Ureter (tissue), 1 donor: Measurements from ENCODE around the gene NEB. TPM values are rescaled to one million over a fixed set of nuclear protein-coding genes. Genes with fewer than 3 reads are reported as not detected.

Experiments used
- DNase-seq: peaks from one replicate; pipeline ENCODE4 v3.0.0-alpha.2; 2020; ENCODE audit warnings: low spot score
- total RNA-seq: library from RNA; stranded (reverse); gene quantifications from one replicate; pipeline ENCODE4 v1.2.4, GENCODE V29; 2023
- donor health status: DM: yes; HTN: yes; CAD: no.

Gene NEB
- total RNA-seq, 1 donor from 2014 or later, result 2.5 TPM

- no peak for DNase-seq
Observed at GRCh38 chr2:151556121-151556520, 178.2 kb downstream of the NEB start.

DNA sequence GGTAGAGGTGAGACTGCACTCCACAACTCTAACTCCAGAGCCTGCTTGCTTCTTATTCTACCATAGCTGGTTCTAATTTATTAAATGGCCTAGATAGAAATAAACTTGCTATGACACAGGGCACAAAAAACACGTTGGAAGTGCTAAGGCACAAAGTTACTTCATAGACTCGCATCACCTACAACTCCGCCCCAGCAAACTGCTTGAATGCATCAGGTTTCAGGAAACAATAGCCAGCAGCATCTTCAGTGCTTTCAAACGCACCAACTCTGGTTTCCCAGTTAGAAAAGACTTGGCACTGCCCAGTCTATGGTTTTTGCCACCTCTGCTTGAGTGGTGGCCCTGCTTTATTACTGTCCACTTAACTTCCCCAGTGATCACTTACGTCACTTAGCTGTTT, 182.0 kb downstream of the NEB start:
- DNase-seq, result no peak

GRCh38 chr2:151551556-151551955, 182.7 kb downstream of the NEB start:
- DNase-seq, result no peak

GRCh38 chr2:151549191-151549590, 185.1 kb downstream of the NEB start:
- no peak for DNase-seq

DNA sequence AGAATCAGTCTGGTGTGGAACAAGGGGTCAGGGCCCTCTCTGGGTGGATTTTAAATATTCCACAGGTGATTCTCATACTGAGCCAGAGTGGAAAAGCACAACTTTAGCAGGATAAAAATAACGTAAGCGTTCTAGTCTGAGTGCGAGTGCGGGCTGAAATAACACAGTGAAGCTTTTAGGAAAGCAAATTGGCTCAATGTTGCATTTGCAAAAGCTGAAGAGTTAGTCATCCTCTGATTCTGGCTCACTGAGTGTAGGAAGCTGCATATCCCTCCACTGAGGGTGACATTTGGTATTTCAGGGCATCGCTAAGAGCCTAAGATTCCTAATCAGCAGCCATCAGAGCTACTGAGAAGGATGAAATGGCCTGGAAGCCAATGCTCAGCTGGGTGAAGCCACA, 189.8 kb downstream of the NEB start:
- DNase-seq, result no peak

DNA sequence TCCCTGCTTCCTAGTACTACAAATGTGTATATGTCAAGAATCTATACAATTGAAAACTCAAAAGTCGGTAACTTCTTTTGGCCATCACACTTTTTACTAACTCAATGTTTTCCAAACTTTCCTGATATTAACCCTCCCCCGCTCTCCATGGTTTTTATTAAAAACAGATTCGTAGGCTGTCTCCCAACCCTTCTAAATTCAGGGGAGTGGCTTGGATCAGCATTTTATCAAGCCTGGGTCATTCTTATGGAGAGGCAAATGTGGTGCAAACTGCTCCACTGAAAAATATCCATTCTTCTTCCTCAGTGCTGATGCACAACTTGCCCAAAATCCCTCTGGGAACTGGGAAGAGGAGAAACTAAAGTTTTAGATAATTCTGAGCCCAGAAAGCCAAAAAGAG, 190.4 kb downstream of the NEB start:
- DNase-seq, result no peak

- no peak for DNase-seq
Observed at GRCh38 chr2:151534001-151534400, 200.3 kb downstream of the NEB start.

DNA sequence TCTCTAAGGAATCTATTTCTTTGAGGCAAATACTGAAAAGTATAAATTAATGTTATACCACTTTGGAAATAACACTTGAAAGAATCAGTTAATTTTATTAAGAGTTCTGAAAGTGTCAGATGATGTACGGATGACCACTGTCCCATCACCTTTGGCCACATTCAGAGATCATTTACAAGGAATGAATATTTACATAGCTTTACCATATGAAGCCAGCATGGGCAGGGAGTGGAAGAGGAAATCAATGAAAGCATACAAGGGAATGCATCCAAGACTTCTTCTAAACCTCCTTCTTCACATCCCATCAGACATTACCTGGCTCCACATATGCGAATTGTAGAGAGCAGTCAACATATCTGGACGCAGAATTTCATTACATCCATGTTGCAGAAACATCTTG, 201.1 kb downstream of the NEB start:
- no peak for DNase-seq

DNA sequence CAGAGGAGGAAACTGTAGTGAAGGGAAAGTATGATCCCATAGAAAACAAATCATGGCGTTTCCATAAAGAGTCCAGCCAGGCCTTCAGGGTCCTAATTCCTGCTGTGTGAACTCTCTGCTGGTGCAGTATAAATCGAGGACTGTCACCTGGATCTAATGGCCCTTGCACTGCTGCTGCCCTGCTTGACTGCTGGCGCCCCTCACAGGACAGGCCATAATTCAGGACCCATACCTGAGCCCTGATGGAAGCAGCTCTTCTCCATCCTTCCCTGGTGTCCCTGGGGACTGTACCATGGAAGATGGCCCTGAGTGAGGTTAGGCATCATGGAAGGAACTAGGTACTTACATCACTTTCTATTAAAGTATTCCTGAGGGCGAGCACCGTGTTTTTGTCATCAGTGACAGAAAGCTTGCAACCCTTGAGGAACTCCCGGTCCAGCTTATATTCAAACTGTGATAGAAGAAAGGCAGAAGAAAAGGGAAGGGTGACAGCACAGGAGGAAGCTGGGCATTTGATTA, 207.6 kb downstream of the NEB start:
- no peak for DNase-seq

DNA sequence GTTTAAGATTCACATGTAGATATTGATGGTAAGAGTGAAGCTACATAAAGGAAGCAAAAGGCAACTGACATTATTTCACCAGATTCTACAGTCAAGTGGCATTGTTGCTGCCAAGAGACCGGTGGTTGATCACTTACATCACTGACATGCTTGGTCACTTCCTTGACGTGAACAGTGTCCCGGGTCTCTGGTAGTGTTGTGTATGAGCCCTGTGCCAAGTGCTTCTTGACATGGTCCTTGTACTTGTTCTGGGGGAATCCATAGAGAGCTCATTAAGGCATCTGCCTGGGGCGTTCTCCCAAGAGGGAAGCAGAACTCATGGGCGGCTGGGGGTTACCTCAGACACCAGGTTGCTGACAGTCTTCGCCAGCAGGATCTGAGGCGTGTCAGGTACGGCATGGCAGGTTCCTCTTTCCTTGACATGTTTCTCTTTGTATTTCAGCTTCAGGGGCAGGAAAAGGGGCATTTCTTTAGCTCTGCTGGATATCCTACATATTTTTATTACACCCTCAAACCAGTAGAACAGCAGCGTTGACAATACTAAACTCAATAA, 208.4 kb downstream of the NEB start:
- no peak for DNase-seq

DNA sequence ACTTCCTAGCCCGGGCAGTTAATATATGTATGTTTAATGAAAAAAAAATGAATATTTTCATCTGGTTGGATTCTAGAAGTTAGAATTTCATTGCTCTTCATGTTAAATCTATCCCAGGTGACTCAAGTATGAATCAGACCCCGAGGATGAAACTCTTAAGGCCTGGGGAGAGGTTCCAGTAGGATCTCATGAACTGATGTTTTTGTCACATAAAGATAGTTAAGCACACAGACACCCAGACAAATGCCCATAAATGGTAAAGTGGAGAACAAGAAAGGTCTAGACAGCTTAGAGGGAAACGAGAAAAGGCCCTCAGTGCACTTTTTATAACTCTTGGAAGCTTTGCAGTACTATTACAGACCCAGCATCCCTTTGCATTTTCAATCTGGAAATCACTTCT, 210.4 kb downstream of the NEB start:
- DNase-seq, result no peak

- no peak for DNase-seq
Observed at GRCh38 chr2:151522556-151522955, 211.7 kb downstream of the NEB start.

DNA sequence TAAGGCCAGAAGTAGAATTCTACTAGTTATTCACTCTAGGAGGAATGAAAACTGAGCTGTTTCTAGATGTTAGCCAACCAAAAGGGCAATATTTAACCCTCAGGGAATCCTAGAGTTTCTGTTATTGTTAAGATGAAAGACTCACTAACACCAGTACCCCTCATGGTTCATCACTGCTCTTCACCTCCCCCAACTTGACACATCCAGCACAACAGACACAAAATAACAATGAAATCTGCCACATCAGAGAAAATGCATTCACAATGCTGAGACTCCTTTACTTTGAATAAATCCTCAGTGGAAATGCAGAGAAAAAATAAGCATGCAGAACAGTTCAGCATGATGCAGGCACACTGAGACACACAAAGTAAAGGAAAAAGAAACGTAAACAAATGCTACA, 213.3 kb downstream of the NEB start:
- DNase-seq, result no peak

DNA sequence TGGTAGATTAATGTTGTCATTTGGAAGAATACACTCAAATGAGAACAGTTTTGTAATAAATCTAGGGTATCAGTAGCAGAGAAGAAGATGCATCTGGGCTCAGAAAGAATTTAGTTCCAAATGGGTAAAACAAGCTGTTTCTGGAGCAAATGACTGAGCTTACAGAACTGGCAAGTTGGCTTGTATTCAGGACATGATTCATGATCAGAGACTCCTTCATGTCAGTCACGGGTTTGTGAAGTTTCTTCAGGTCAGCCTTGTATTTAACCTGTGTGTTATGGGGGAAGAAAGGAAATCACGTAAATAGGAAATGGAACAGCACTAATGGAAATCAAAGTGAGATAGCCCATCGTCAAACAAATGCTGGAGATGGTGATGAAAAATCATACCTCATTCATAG, 215.5 kb downstream of the NEB start:
- no peak for DNase-seq

DNA sequence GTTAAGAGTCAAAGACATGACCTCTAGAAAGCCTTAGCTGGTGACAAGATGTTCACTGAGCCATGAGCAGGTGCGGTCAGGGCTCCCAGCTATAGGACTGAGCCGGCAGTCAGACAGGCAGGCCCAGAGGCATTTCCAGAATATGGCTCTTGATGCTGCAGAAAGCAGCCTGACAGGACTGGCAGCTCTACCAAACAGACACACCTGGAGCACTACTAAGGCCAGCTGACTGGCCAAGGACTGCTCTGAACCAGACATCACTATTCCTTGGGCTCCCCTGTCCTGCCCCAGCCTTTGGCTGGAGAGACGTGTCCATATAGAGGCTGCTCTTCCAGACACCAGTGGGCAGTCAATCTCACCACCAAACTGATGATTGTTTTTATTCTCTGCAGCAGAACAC, 225.8 kb downstream of the NEB start:
- no peak for DNase-seq

DNA sequence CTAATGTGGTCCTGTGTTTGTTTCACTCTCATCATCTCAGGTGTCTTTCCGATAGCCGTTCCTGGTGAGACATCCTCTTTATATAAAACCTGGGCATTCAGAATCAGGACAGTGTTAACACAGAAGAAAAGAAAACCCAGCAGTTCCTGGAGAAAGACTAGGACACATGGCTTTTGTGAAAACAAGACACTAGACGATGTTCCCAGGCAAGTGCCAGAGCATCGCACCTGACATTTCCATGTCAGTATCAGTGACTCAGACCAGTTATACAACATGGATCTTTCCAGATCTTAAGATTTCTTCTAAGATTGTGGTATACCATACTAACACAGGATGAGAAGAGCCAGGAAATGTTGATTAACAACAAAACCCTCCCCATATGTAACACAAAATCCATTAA, 228.1 kb downstream of the NEB start:
- no peak for DNase-seq

DNA sequence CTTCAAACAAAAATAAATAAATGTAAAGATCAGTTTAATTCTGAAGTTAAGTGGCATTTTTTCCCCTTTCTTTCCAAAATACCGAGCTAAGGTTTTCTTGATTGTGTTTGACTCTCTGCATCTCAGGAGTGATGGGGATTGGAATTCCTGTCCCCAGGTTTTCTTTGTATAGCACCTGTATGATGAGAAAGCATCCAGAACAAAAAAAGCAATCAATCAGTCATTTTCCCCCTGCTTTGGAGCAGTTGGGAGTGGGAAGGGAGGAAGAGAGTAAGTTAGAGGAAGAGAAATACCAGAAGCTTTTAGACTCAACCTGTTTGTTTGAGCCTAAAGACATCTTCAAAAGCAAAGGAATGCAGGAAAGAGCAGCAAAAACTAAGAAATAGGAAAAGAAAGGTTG, 236.1 kb downstream of the NEB start:
- DNase-seq, result no peak

GRCh38 chr2:151491496-151491895, 242.8 kb downstream of the NEB start:
- DNase-seq, result no peak

DNA sequence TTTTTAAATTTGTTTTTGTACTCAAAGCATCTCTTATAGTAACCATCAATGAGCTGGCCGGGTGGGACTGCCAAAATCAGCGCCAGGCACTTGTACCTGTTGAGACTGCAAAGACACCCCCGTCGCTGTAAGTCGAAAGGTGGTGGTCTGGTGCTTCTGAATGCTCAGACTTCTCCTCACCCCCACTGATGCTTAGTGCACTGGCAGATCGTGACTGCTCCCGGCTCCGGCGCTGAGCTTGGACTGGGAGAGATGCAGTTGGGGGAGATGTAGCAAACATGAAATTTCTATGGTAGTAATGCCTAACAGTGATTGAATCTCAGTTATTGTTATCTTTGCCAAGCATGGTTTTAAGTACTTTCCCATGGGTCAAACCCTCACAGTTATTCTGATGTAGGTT, 244.0 kb downstream of the NEB start:
- DNase-seq, result no peak

DNA sequence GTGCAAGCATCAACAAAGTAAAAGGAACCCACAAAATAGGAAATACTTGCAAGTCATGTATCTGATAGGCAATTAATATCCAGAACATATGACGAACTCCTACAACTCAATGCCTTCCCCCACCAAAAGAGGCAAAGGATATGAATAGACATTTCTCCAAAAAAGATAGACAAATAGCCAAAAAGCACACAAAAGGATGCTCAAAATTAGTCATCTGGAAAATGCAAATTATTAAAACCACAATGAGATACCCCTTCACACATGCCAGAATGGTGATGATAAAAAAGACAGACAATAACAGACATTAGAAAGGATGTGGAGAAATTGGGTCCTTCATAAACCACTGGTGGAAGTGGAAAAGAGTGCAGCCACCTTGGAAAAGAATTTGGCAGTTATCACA, 248.2 kb downstream of the NEB start:
- no peak for DNase-seq

DNA sequence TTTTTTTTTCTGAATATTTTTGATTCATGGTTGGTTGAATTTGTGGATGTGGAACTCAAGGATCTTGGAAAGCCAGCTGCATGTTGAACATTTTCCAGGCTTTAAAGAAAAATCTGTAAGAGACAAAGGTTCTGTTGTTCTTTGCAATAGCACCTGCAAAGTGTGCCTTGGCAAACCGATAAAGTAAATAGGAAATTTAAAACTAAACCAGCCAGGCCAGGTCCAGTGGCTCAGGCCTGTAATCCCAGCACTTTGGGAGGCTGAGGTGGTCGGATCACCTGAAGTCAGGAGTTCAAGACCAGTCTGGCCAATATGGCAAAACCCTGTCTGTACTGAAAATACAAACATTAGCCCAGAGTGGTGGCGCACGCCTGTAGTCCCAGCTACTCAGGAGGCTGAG, 250.2 kb downstream of the NEB start:
- no peak for DNase-seq

- no peak for DNase-seq
Observed at GRCh38 chr2:151483546-151483945, 250.7 kb downstream of the NEB start.

DNA sequence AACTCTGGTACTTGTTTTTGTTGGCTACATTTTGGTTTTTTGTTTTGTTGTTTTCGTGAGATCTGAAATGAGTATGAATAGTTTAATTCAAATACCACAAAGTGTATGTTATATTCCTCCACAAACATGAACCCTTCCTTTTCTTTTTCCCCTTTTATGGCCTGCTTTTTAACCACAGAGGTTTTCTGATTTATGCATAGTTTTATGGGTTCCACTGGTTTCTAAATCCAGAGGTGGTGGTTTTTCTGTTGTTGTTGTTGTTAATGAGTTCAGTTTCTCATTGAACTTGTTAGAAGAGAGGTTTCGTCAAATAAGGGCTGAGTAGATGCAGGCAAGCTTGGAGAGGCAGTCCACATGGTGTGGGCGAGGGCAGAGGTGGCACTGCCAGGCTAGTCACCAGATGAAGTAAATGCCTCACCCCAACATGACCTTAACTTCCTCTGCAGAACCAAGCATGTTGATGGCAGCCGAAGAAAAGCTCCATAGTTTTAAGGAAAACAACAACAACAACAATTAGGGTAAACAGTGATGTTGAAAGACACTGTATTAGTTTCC, 252.0 kb downstream of the NEB start:
- DNase-seq, result no peak

DNA sequence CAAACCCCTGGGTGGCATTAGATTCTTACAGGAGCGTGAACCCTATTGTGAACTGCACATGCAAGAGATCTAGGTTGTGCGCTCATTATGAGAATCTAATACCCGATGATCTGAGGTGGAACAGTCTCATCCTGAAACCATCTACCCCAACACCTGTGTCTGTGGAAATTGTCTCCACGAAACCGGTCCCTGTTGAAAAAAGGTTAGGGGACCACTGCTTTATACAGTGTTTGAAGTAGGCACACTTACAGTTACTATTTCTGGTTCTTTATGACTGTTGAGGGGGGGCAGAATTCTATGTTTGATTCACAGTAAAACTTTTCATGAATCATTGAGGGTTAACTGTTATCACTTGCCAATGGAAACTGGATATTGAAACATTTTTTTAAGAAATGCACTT, 252.5 kb downstream of the NEB start:
- no peak for DNase-seq
